Adrenal gland (tissue), 12 donors: ENCODE results near the gene SUN1. TPM values are rescaled to one million over a fixed set of nuclear protein-coding genes. Genes with fewer than 3 reads are reported as not detected.

ENCODE experiments used
- DNase-seq, 7 donors: peaks; one replicate each; pipeline ENCODE4 v3.0.0-alpha.2; 2019 to 2020
- H3K27ac ChIP-seq, 5 donors: fragments of 200-600 bp; sonication (generic) in 4 of 5; 1 replicate in 3 of 5; 2 replicates in 2 of 5; pipeline versions ENCODE4 v1.5.1 to v1.8.0; 2016 to 2020; ENCODE audit warnings: mild to moderate bottlenecking in 1 of 5
- H3K27me3 ChIP-seq: fragments of 200-600 bp; 2 replicates; pipeline ENCODE4 v1.8.0; 2021
- H3K36me3 ChIP-seq, 2 donors: fragments of 200-600 bp; replicated peaks in 1 of 2; 1 replicate in 1 of 2; 2 replicates in 1 of 2; pipeline versions ENCODE4 v1.5.1 to v1.8.0; 2018 to 2022
- H3K4me1 ChIP-seq, 2 donors: fragments of 200-600 bp; replicated peaks in 1 of 2; 1 replicate in 1 of 2; 2 replicates in 1 of 2; pipeline versions ENCODE4 v1.5.1 to v1.8.0; 2018 to 2021
- H3K4me3 ChIP-seq, 4 donors: fragments of 200-600 bp; sonication (generic) in 3 of 4; one replicate each; pipeline ENCODE4 v1.5.1; 2016 to 2018
- H3K9me3 ChIP-seq, 3 donors: fragments of 200-600 bp; sonication (generic) in 1 of 3; replicated peaks in 1 of 3; 1 replicate in 2 of 3; 2 replicates in 1 of 3; pipeline versions ENCODE4 v1.5.1 to v1.8.0; 2016 to 2021
- CTCF ChIP-seq, 6 experiments: fragments of 450-650 bp in 4 of 6; fragments of 200-600 bp in 2 of 6; sonication (generic) in 1 of 6; IDR thresholded peaks; 1 replicate in 5 of 6; 2 replicates in 1 of 6; pipeline versions ENCODE4 v1.5.1 to v1.8.0; 2016 to 2021; ENCODE audit warnings: antibody characterized with exemption in 6 of 6, mild to moderate bottlenecking in 2 of 6, moderate library complexity in 1 of 6
- POLR2A ChIP-seq, 2 donors: fragments of 450-650 bp; IDR thresholded peaks; one replicate each; pipeline ENCODE4 v1.6.1; 2017; ENCODE audit warnings: antibody characterized with exemption in 2 of 2, mild to moderate bottlenecking in 2 of 2, moderate library complexity in 1 of 2
- WGBS, 4 donors: extraction: QIAGEN DNeasy Blood & Tissue Kit in 2 of 4; methylation state at CpG; one replicate each; pipeline versions ENCODE4 v1.1.5 to v1.1.7; 2013 to 2017; 5-methylcytosine and 5-hydroxymethylcytosine counted together
- intact Hi-C, 2 donors: fragments of 100-400 bp; cut with DNase I; formaldehyde crosslinking; loops; one replicate each; pipeline versions ENCODE4 v1.14.1 to v1.15.0; 2022 to 2023
- polyA plus RNA-seq, 3 donors: library from polyadenylated mRNA; stranded (reverse); fragments of 200-250 nt in 2 of 3; fragments of 350-450 nt in 1 of 3; fragmentation: Illumina TruSeq in 1 of 3; extraction: RNeasy Lipid Tissue Mini Kit (QIAGEN cat#74804) in 1 of 3; gene quantifications; one replicate each; pipeline ENCODE4 v1.2.3, GENCODE V29; 2013 to 2014
- total RNA-seq, 9 donors: library from RNA; depleted of rRNA in 4 of 9; stranded (reverse); fragments of >200 nt in 4 of 9; fragments of 120-200 nt in 1 of 9; fragmentation: NEBNext Ultra II Directional in 1 of 9; extraction: Animal tissue kit (Norgen Biotek cat#: 25700) in 1 of 9; gene quantifications; one replicate each; pipeline versions ENCODE4 v1.1.0 to v1.2.4, GENCODE V29; 2013 to 2023
- donor health status: healthy with polysubstance abuse.
- donor health status: Bipolar disorder and iron deficiency.
- donor health status: DM: yes; HTN: yes; CAD: no.
- donor health status: DM: no; HTN: no; CAD: no.
- donor health status: DM: no; HTN: no; CAD: no.
- donor health status: DM: yes; HTN: yes; CAD: no.

SUN1 gene
- total and polyA plus RNA-seq, 12 donors: 28.7 to 122 (median 99.9) TPM

DNA sequence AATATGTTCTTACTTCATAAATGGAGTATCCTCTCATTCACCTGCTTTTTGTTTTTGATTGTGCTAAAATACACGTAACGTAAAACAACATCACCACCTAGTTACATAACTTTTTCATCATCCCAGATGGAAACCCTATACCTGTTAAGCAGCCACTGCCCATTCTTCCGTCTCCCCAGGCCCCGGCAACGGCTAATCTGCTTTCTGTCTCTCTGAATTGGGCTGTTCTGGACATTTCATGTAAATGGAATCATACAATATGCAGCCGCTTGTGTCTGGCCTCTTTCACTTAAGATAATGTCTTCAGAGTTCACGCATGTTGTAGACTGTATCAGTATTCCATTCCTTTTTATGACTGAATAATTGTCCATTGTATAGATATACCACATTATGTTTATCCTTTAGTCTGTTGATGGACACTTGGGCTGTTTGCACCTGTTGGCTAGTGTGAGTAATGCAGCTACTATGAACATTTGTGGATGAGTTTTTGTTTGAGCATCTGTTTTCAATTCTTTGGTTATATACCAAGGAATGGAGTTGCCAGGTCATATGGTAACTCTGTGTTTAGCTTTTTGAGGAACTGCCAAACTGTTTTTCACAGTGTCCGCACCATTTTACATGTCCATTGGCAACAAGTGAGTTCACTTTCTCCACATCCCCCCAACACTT lies 14.1 kb upstream of the SUN1 start:
- Histone ChIP-seq H3K27me3 (no peaks in the 10 kb centered on the region), H3K27ac (no peak overlapping the region), H3K4me3 (no peak overlapping the region), H3K36me3 (no peaks in the 10 kb centered on the region), H3K4me1 (peaks cover 18 to 51% of the 10 kb centered on the region in 2 donors), H3K9me3 (no peaks in the 10 kb centered on the region)
- WGBS, 4 donors: 79 to 91% (median 85%) methylated on average over 7 to 8 of the region's 8 CpGs
- intact Hi-C loops: no loop called here
- DNase-seq: no peak
- peak in 4 of 6 experiments; percentile 16 to 44 (median 37) for TF ChIP-seq CTCF (IDR thresholded peaks at IDR 0.05)
- no peak for TF ChIP-seq POLR2A (IDR thresholded peaks at IDR 0.05)

DNA sequence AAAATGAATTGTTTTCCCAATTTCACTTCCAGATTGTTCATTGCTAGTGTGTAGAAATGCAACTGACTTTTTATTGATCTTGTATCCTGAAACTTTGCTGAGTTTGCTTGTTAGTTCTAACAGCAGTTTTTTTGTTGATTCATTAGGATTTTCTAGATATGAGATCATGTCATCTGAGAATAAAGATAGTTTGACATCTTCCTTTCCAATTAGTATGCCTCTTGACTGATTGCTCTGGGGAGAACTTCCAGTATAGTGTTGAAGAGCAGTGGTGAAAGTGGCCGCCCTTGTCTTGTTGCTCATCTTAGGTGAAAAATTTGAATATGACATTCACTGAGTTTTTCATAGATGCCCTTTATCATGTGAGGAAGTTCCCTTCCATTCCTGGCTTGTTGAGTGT lies 11.9 kb upstream of the SUN1 start:
- Histone ChIP-seq H3K27ac (no peak overlapping the region), H3K9me3 (no peaks in the 10 kb centered on the region), H3K36me3 (no peaks in the 10 kb centered on the region), H3K4me3 (no peak overlapping the region), H3K4me1 (peaks cover 11 to 61% of the 10 kb centered on the region in 2 donors), H3K27me3 (no peaks in the 10 kb centered on the region)
- intact Hi-C loops: no loop called here
- no peak for DNase-seq
- TF ChIP-seq POLR2A (IDR thresholded peaks at IDR 0.05) (no peak), CTCF (IDR thresholded peaks at IDR 0.05) (no peak)
- 98 to 100% (median 99%) methylated on average over 1 of the region's 1 CpG for WGBS, 4 donors

- 68 to 79% (median 76%) methylated on average over 11 of the region's 11 CpGs for WGBS, 4 donors
- intact Hi-C loops: no loop called here
- Histone ChIP-seq H3K27me3 (no peaks in the 10 kb centered on the region), H3K4me3 (no peak overlapping the region), H3K9me3 (no peaks in the 10 kb centered on the region), H3K27ac (no peak overlapping the region), H3K36me3 (no peaks in the 10 kb centered on the region), H3K4me1 (peaks cover 6 to 61% of the 10 kb centered on the region in 2 donors)
- no peak for DNase-seq
- no peak for TF ChIP-seq POLR2A (IDR thresholded peaks at IDR 0.05)
- no peak for TF ChIP-seq CTCF (IDR thresholded peaks at IDR 0.05)
Observed at GRCh38 chr7:821688-822087, 10.6 kb upstream of the SUN1 start.

DNA sequence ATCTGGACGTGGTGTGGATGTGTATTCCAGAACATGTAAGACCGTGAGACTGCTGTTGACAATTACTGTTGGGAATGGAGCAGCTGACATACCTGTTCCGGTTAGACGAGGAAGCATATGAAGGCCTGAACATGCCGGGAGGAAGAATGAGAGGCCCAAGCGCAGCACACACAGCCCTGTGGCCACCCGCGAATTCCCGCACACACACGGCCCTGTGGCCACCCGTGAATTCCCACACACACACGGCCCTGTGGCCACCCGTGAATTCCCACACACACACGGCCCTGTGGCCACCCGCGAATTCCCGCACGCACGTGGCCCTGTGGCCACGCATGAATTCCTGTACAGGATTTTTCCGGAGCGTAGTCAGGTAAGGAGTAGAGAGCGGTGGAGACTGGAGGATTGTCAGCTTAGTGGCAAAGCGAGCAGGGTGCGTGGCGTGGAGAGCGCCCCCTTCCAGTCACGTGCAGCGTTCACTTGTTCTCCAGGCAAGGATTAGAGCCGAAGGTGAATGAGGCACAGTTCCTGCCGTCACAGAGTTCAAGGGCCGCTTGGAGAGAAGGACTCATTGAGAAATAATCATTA lies 9.5 kb upstream of the SUN1 start:
- Histone ChIP-seq H3K9me3 (no peaks in the 10 kb centered on the region), H3K36me3 (no peaks in the 10 kb centered on the region), H3K27me3 (no peaks in the 10 kb centered on the region), H3K27ac (peak overlapping the region in 1 of 5 donors; percentile 7), H3K4me3 (no peak overlapping the region), H3K4me1 (peaks cover 4 to 55% of the 10 kb centered on the region in 2 donors)
- no peak for DNase-seq
- intact Hi-C loops: no loop called here
- whole genome bisulfite sequencing, 4 donors: 88 to 92% (median 89%) methylated on average over 29 to 32 of the region's 32 CpGs
- no peak for TF ChIP-seq CTCF (IDR thresholded peaks at IDR 0.05)
- no peak for TF ChIP-seq POLR2A (IDR thresholded peaks at IDR 0.05)
